NCI-H1105 treated with DMSO at 0.1 percent for 48 hours (cell line): ENCODE measurements around the gene TRIM66.

Source experiments
- DNase-seq: peaks from one replicate; lab custom pipeline; 2025; lab: John Stamatoyannopoulos, UW

Gene TRIM66

DNA sequence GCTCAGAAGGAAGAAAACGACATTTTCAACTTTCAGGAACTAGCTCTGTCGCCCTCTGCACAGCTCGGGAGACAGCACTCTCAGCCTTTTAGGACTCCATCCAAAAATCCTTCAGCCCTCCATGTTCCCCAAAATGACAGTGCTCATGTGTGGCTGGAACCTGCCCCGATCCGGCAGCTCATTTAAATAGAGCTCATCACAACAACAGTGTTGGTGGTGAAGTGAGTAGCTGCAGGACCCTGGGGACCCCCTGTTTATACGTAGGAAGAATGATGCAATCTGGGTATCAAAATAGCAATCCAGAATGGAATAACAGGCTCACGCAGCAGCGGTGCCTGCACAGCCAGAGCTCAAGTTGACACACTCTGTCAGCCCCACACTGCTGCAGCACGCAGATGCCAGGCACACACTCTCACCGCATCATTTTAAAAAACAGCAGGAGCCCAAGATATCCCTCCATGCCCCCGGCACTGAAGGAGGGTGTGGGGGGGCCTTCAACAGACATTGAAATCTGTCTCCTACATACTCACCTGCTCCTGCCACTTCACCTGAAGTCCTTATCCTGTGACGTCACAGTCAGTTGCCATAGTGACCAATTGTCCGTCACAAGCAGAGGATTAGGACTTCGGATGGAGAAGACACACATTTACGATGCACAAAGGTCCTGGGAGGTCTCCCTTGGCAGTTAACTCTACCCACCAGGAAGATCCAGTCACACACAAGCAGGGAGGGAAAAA lies 24.0 kb downstream of the TRIM66 start:
- DNase-seq = peak; percentile 50

GRCh38 chr11:8656291-8656690 lies 26.2 kb downstream of the TRIM66 start:
- no peak for DNase-seq

- DNase-seq = no peak
These were observed 28.0 kb downstream of the TRIM66 start for GRCh38 chr11:8654503-8654902.

DNA sequence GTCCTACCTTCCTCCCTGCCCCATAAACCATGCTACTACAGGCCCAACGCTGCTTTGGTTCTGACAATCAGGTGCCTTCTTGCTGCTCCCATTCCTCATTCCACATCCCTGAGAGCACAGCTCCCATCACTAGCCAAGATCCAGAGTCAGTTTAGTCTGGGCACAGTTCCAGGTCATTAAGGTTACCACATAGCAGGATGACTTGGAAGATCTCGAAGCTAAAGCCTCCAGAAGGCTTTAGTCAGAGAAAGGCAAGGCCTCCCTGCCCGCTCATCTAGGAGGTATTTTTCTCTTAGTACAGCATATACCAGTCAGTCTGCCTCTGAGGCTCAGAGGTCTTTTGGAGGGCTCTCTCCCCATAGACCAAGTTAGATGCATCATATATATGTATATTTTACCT lies 30.3 kb downstream of the TRIM66 start:
- DNase-seq = peak; percentile 8

- no peak for DNase-seq
These were observed 32.0 kb downstream of the TRIM66 start for GRCh38 chr11:8650401-8650990.

- DNase-seq = no peak
These were observed 33.1 kb downstream of the TRIM66 start for GRCh38 chr11:8649361-8649760.

DNA sequence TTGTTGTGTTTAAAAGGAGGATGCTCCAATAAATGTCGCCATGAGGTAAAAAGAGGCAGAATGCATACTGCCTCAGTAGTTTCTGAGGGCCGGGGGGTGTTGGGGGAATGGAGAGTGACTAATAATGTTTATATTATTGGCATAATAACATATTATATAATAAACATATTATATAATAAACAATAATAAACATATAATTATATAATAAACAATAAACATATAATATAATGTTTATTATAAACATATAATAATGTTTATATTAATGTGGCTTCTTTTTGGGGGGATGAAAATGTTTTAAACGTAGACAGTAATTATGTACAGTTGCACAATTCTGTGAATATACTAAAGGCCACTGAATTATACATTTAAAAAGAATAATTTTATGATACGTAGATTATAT lies 35.6 kb downstream of the TRIM66 start:
- DNase-seq = no peak

DNA sequence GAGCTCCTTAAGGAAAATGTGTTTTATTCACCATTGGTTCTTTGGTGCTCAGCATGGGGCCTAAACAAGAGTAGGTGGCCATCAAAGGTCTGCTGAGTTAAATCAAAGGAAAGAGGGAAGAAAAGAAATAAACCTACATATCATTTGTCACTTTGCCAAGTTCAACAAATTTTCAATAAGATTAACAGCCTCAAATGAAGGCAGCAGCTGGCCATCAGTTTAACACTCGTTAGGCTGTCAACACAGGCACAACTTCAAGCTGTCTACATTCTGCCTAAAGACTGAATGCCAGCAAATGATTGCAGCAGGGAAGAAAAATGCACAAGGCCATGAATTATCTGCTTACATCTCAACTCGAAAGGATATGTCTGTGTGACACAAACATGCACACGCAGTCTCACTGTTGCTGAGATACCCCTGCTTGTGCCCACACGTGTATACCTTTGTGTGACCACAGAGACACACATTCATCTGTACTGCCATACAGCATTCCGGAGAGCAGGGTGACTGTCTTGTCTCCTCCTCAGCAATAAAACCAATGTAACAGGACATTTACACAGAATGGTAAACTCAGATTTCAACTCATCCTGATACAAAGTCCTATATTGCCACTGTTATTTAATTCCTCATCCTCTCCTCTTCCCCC lies 40.1 kb downstream of the TRIM66 start:
- DNase-seq = peak; percentile 14

GRCh38 chr11:8641332-8641731 lies 41.1 kb downstream of the TRIM66 start:
- DNase-seq = no peak

GRCh38 chr11:8640267-8640906 lies 42.1 kb downstream of the TRIM66 start:
- DNase-seq = no peak

GRCh38 chr11:8639655-8640054 lies 42.8 kb downstream of the TRIM66 start:
- DNase-seq = no peak

- no peak for DNase-seq
These were observed 44.2 kb downstream of the TRIM66 start for GRCh38 chr11:8638300-8638699.

GRCh38 chr11:8636127-8636526 lies 46.3 kb downstream of the TRIM66 start:
- no peak for DNase-seq

DNA sequence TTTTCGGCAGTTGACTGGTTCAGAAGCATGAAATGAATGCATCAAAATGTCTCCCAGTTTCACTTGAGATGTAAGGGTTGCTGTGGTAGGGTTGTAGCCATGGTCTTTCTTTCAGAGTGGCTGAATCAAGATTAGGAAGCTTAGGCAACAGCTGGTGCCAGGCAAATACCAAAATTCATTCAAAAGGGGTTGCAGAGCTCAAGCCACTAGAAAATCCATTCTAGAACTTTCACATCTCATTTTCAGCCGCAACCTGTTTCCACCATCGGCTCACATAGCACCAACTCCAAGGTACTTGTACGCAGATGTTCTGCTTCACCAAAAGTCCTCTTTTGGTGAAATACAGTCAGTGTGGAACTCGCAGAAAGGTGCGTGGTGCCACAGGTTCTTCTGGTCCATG lies 48.0 kb downstream of the TRIM66 start:
- DNase-seq = no peak

GRCh38 chr11:8631395-8632118 lies 50.9 kb downstream of the TRIM66 start:
- DNase-seq = no peak

DNA sequence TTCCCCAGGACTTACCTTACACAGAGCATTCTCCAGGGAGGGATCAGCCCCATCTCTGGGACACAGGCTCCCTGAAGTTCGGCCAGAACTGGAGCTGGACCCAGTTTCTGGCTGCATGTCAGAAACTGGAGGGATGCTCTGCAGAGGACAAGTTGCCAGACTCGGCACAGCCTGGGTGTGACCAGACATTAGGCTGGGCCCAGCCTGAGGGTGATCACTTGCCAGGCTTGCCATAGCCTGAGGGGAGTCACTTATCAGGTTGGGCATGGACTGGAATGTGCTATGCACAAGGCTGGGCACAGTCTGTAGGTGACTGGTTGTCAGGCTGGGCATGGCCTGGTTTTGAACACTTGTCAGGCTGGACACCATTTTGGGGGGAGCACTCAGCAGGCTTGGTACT lies 57.8 kb downstream of the TRIM66 start:
- DNase-seq = no peak

- no peak for DNase-seq
These were observed 61.3 kb downstream of the TRIM66 start for GRCh38 chr11:8621147-8621546.

- DNase-seq = no peak
These were observed 65.4 kb downstream of the TRIM66 start for GRCh38 chr11:8617063-8617462.

- DNase-seq = no peak
These were observed 67.0 kb downstream of the TRIM66 start for GRCh38 chr11:8615291-8616032.

GRCh38 chr11:8614497-8614896 lies 68.0 kb downstream of the TRIM66 start:
- DNase-seq = no peak

DNA sequence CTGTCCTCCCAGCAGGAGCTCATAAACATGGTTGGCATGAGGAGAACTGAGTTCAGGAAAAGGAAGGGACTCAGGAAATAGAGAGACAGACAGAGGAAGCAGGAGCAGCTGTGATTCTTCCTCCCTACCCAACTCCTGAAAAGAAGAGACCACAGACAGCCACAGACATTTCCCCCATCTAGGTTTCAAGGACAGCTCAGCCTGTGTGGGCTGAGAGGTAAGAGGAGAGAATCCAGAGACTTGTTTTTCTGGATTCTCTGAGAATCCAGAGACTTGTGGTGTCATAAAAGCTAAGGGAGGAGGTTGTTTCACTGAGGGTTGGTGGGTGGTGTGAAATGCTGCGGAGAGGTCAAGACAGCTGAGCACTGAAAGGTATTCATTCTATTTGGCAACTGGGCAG lies 69.4 kb downstream of the TRIM66 start:
- no peak for DNase-seq

DNA sequence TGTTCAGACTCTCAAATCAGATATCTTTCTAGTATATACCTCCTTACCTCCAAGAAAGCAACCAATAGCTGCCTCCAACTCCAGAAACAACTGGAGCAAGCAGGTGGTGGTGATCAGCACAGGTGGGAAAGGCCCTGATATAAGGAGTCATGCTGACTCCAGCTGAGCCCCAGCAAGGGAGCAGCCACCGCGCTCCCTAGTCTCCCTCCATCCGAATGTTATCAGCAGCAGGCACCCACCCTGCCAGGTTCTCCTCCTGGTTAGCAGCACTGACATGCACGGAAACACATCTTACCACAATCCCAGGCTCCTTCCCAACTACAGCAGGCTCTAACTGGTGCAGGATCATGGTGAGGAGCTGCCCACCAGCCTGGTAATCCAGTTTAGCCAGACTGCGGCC lies 69.9 kb downstream of the TRIM66 start:
- no peak for DNase-seq
